Endothelial cell of umbilical vein (primary cell): Measurements from ENCODE around the gene CALML6. TPM values are rescaled to one million over a fixed set of nuclear protein-coding genes. Genes with fewer than 3 reads are reported as not detected.

Source experiments
- BruUV-seq: library from RNA; stranded (reverse); fragments of 400-500 nt; replicated peaks from 2 replicates; lab custom pipeline; 2021; lab: Mats Ljungman, UMichigan
- CTCF ChIA-PET: fragments of 300-600, 350-600 bp; sonication (Branson Sonifier 250); formaldehyde crosslinking; loops from one replicate; lab custom pipeline; 2021; ENCODE audit warnings: antibody characterized with exemption, inconsistent platforms; lab: Charles Lee
- POLR2A ChIA-PET: fragments of 300-600, 350-600 bp; sonication (Branson Sonifier 250); formaldehyde crosslinking; loops from one replicate; lab custom pipeline; 2021; ENCODE audit warnings: antibody characterized with exemption, inconsistent platforms; lab: Charles Lee
- DNase-seq: peaks from one replicate; pipeline ENCODE4 v3.0.0-alpha.2; 2011; ENCODE audit warnings: low read depth, low spot score
- FAIRE-seq: peaks from 2 replicates; lab custom pipeline; 2011; peaks lifted over from hg19 to GRCh38; lab: Jason Lieb, UNC
- H2AFZ ChIP-seq: 2 replicates; pipeline ENCODE4 v1.6.0; 2012; ENCODE audit warnings: low read depth, low read length, control low read depth, inconsistent platforms
- H3K27ac ChIP-seq: 2 replicates; pipeline ENCODE4 v1.5.1; 2011; ENCODE audit warnings: low read depth, mild to moderate bottlenecking, control low read depth, low read length, moderate library complexity; ENCODE audit not compliant: insufficient read depth
- H3K27me3 ChIP-seq, 2 experiments: 2 replicates each; pipeline versions ENCODE4 v1.6.0 to v1.6.1; 2011; ENCODE audit warnings: low read length in 2 of 2, mixed read lengths in 1 of 2; ENCODE audit not compliant: control insufficient read depth in 2 of 2, insufficient read depth in 2 of 2
- H3K36me3 ChIP-seq, 2 experiments: 2 replicates in 1 of 2; 3 replicates in 1 of 2; pipeline ENCODE4 v1.5.1; 2011; ENCODE audit warnings: low read length in 2 of 2, mild to moderate bottlenecking in 1 of 2, moderate library complexity in 1 of 2; ENCODE audit not compliant: control insufficient read depth in 2 of 2, insufficient read depth in 2 of 2; ENCODE audit errors: extremely low read depth in 1 of 2
- H3K4me1 ChIP-seq: 3 replicates; pipeline ENCODE4 v1.5.1; 2011; ENCODE audit warnings: mild to moderate bottlenecking, low read length; ENCODE audit not compliant: control insufficient read depth, insufficient read depth; ENCODE audit errors: extremely low read depth
- H3K4me2 ChIP-seq: 2 replicates; pipeline ENCODE4 v1.6.1; 2011; ENCODE audit warnings: low read length, control low read depth, mixed read lengths; ENCODE audit not compliant: insufficient read depth
- H3K4me3 ChIP-seq, 3 experiments: fragments of 200-600 bp in 1 of 3; sonication (generic), shearing (Covaris generic) in 1 of 3; replicated peaks in 1 of 3; 2 replicates each; pipeline ENCODE4 v1.5.1; 2011 to 2016; ENCODE audit warnings: control low read depth in 3 of 3, low read length in 3 of 3, mild to moderate bottlenecking in 2 of 3, inconsistent platforms in 1 of 3, low read depth in 1 of 3, moderate library complexity in 1 of 3; ENCODE audit not compliant: insufficient read depth in 1 of 3
- H3K79me2 ChIP-seq: 2 replicates; pipeline ENCODE4 v1.6.0; 2012; ENCODE audit warnings: low read length, inconsistent platforms; ENCODE audit not compliant: control insufficient read depth, insufficient read depth
- H3K9ac ChIP-seq: replicated peaks from 2 replicates; pipeline ENCODE3; 2011; ENCODE audit warnings: low read length, control low read depth; ENCODE audit not compliant: insufficient read depth; ENCODE audit errors: extremely low read depth
- H3K9me1 ChIP-seq: replicated peaks from 3 replicates; pipeline ENCODE4 v1.6.0; 2011; ENCODE audit warnings: mild to moderate bottlenecking, low read length; ENCODE audit not compliant: control insufficient read depth, insufficient read depth; ENCODE audit errors: extremely low read depth
- H3K9me3 ChIP-seq: replicated peaks from 2 replicates; pipeline ENCODE4 v1.5.1; 2012; ENCODE audit warnings: low read length, inconsistent platforms; ENCODE audit not compliant: control insufficient read depth, insufficient read depth
- H4K20me1 ChIP-seq: replicated peaks from 2 replicates; pipeline ENCODE3; 2011; ENCODE audit warnings: mild to moderate bottlenecking, low read length; ENCODE audit not compliant: control insufficient read depth, insufficient read depth; ENCODE audit errors: extremely low read depth
- CTCF ChIP-seq, 2 donors: IDR thresholded peaks; 1 replicate in 1 of 2; 2 replicates in 1 of 2; pipeline ENCODE4 v1.5.1; 2011; ENCODE audit warnings: low read length in 2 of 2, mild to moderate bottlenecking in 2 of 2, moderate library complexity in 2 of 2, control low read depth in 1 of 2, inconsistent platforms in 1 of 2, low read depth in 1 of 2; ENCODE audit not compliant: insufficient read depth in 1 of 2; ENCODE audit errors: extremely low read depth in 1 of 2
- EZH2 ChIP-seq: IDR thresholded peaks from 2 replicates; pipeline ENCODE4 v1.6.1; 2012; ENCODE audit warnings: borderline replicate concordance, low read depth, mild to moderate bottlenecking, moderate library complexity, low read length, inconsistent platforms; ENCODE audit not compliant: severe bottlenecking
- FOS ChIP-seq: IDR thresholded peaks from 2 replicates; pipeline ENCODE4 v1.6.1; 2011; ENCODE audit warnings: mild to moderate bottlenecking, low read length, moderate library complexity, borderline replicate concordance; ENCODE audit not compliant: insufficient read depth
- GATA2 ChIP-seq: IDR thresholded peaks from 2 replicates; pipeline ENCODE4 v1.7.0; 2011; ENCODE audit warnings: low read depth, mild to moderate bottlenecking, moderate library complexity, mixed read lengths, low read length; ENCODE audit not compliant: insufficient read length, insufficient read depth
- JUN ChIP-seq: IDR thresholded peaks from 2 replicates; pipeline ENCODE4 v1.6.1; 2011; ENCODE audit warnings: borderline replicate concordance, low read depth; ENCODE audit not compliant: insufficient read length, insufficient read depth
- MAX ChIP-seq: IDR thresholded peaks from 2 replicates; pipeline ENCODE4 v1.6.1; 2011; ENCODE audit not compliant: insufficient read depth, insufficient read length
- MYC ChIP-seq: IDR thresholded peaks from one replicate; pipeline ENCODE4 v1.6.1; 2011; ENCODE audit warnings: mild to moderate bottlenecking, low read depth, low read length
- POLR2A ChIP-seq: IDR thresholded peaks from 2 replicates; pipeline ENCODE4 v1.6.1; 2012; ENCODE audit warnings: low read depth, mild to moderate bottlenecking, control low read depth, low read length
- POLR2AphosphoS5 ChIP-seq: IDR thresholded peaks from 2 replicates; pipeline ENCODE4 v1.6.1; 2012; ENCODE audit warnings: low read depth, mild to moderate bottlenecking, control low read depth, low read length, moderate library complexity; ENCODE audit not compliant: insufficient read depth
- dilution Hi-C: fragments of 300-500 bp; cut with MboI; formaldehyde crosslinking; loops from one replicate; pipeline ENCODE4 v1.15.0; 2019; ENCODE audit warnings: low sequenced_read_pairs; ENCODE audit not compliant: extremely low pct_ligation_motif_present
- intact Hi-C: fragments of 100-400 bp; cut with micrococcal nuclease; formaldehyde crosslinking; loops from one replicate; pipeline ENCODE4 v1.10.0; 2022
- polyA plus RNA-seq, 4 experiments: library from polyadenylated mRNA; depleted of rRNA in 3 of 4; stranded (reverse) in 3 of 4; unstranded in 1 of 4; fragments of >200 nt; gene quantifications; 2 replicates each; pipeline versions ENCODE4 v1.2.1 to v1.2.3, GENCODE V29; 2011 to 2012; ENCODE audit warnings: missing spikeins in 1 of 4
- total RNA-seq: library from RNA; stranded (reverse); gene quantifications from 2 replicates; pipeline ENCODE4 v1.2.3, GENCODE V29; 2021

The CALML6 gene
- total and polyA plus RNA-seq, 2 donors (not counting 3 experiments of a cell fraction or from before 2014, with no cell fraction given): 0.36 to 0.44 TPM

GRCh38 chr1:1929102-1929638 is 14.1 kb downstream of the CALML6 start:
- POLR2A ChIA-PET: no interaction called here
- H3K9me3 ChIP-seq: no peaks in the 10 kb centered on the region
- CTCF ChIA-PET: interaction anchor here (1.6 to 1.8 kb wide), 2 partner anchors 15 to 116 kb away, joined by 3 to 7 read pairs; no protein-coding TSS in a partner anchor
- dilution Hi-C loops (no loop called here), intact Hi-C loops (no loop called here)
- BruUV-seq: no TSS peak
- H3K79me2 ChIP-seq: no peaks in the 10 kb centered on the region
- no peaks in the 10 kb centered on the region for H3K27me3 ChIP-seq
- no peak overlapping the region for H3K4me2 ChIP-seq
- no peaks in the 10 kb centered on the region for H3K9me1 ChIP-seq
- no peak overlapping the region for H3K9ac ChIP-seq
- no peaks in the 10 kb centered on the region for H3K4me1 ChIP-seq
- H3K4me3 ChIP-seq: no peak overlapping the region
- FAIRE-seq: no peak
- DNase-seq: no peak
- H3K36me3 ChIP-seq: no peaks in the 10 kb centered on the region
- no peaks in the 10 kb centered on the region for H4K20me1 ChIP-seq
- no peak overlapping the region for H2AFZ ChIP-seq
- no peak for TF ChIP-seq CTCF (IDR thresholded peaks at IDR 0.05; ENCODE audit: extremely low read depth in 1 of 2, insufficient read depth in 1 of 2, low read depth in 1 of 2, low read length in 2 of 2)
- TF ChIP-seq GATA2: no peak
- TF ChIP-seq EZH2: no peak
- TF ChIP-seq POLR2AphosphoS5: no peak
- no peak for TF ChIP-seq FOS
- no peak for TF ChIP-seq MAX
- TF ChIP-seq MYC: no peak
- no peak for TF ChIP-seq JUN
- no peak for TF ChIP-seq POLR2A
- H3K27ac ChIP-seq: no peak overlapping the region
